ENCODE measurements around the gene GALNTL6.

The GALNTL6 gene

GRCh38 chr4:172651961-172652360, 838.8 kb downstream of the GALNTL6 start:
- H3K9me3 ChIP-seq (ENCODE audit: insufficient read depth, low read length) = no peaks in the 10 kb centered on the region
- H3K36me3 ChIP-seq (ENCODE audit: insufficient read depth, insufficient read length, low read length) = no peaks in the 10 kb centered on the region
- DNase-seq (ENCODE audit: low read depth, low spot score) = no peak
- no peaks in the 10 kb centered on the region for H3K27me3 ChIP-seq (ENCODE audit: insufficient read depth, insufficient read length)
- H3K9ac ChIP-seq (ENCODE audit: insufficient read length, low read depth) = no peak overlapping the region
- no peak overlapping the region for H3K4me3 ChIP-seq (ENCODE audit: insufficient read length, low read depth)
- TF ChIP-seq YY1 (IDR thresholded peaks at IDR 0.05; ENCODE audit: insufficient read depth, insufficient read length) (no peak), ZNF274 (IDR thresholded peaks at IDR 0.05; ENCODE audit: low read depth, low read length) (no peak), SUZ12 (IDR thresholded peaks at IDR 0.05; ENCODE audit: extremely low read depth, insufficient read depth, insufficient read length) (no peak)
- no peaks in the 10 kb centered on the region for H3K4me1 ChIP-seq (ENCODE audit: insufficient read depth, insufficient read length)

GRCh38 chr4:172652369-172652768, 839.2 kb downstream of the GALNTL6 start:
- TF ChIP-seq ZNF274 (IDR thresholded peaks at IDR 0.05; ENCODE audit: low read depth, low read length) (no peak), SUZ12 (IDR thresholded peaks at IDR 0.05; ENCODE audit: extremely low read depth, insufficient read depth, insufficient read length) (no peak), YY1 (IDR thresholded peaks at IDR 0.05; ENCODE audit: insufficient read depth, insufficient read length) (no peak)
- DNase-seq (ENCODE audit: low read depth, low spot score) = no peak
- H3K9ac ChIP-seq (ENCODE audit: insufficient read length, low read depth) = no peak overlapping the region
- H3K36me3 ChIP-seq (ENCODE audit: insufficient read depth, insufficient read length, low read length) = no peaks in the 10 kb centered on the region
- no peaks in the 10 kb centered on the region for H3K9me3 ChIP-seq (ENCODE audit: insufficient read depth, low read length)
- no peak overlapping the region for H3K4me3 ChIP-seq (ENCODE audit: insufficient read length, low read depth)
- H3K27me3 ChIP-seq (ENCODE audit: insufficient read depth, insufficient read length) = no peaks in the 10 kb centered on the region
- no peaks in the 10 kb centered on the region for H3K4me1 ChIP-seq (ENCODE audit: insufficient read depth, insufficient read length)

- Histone ChIP-seq H3K27me3 (ENCODE audit: insufficient read depth, insufficient read length) (no peaks in the 10 kb centered on the region), H3K9ac (ENCODE audit: insufficient read length, low read depth) (no peak overlapping the region), H3K4me1 (ENCODE audit: insufficient read depth, insufficient read length) (no peaks in the 10 kb centered on the region), H3K36me3 (ENCODE audit: insufficient read depth, insufficient read length, low read length) (no peaks in the 10 kb centered on the region), H3K4me3 (ENCODE audit: insufficient read length, low read depth) (no peak overlapping the region), H3K9me3 (ENCODE audit: insufficient read depth, low read length) (no peaks in the 10 kb centered on the region)
- no peak for DNase-seq (ENCODE audit: low read depth, low spot score)
- TF ChIP-seq ZNF274 (IDR thresholded peaks at IDR 0.05; ENCODE audit: low read depth, low read length) (no peak), YY1 (IDR thresholded peaks at IDR 0.05; ENCODE audit: insufficient read depth, insufficient read length) (no peak), SUZ12 (IDR thresholded peaks at IDR 0.05; ENCODE audit: extremely low read depth, insufficient read depth, insufficient read length) (no peak)
Measured at GRCh38 chr4:172653676-172654075, 840.5 kb downstream of the GALNTL6 start.

DNA sequence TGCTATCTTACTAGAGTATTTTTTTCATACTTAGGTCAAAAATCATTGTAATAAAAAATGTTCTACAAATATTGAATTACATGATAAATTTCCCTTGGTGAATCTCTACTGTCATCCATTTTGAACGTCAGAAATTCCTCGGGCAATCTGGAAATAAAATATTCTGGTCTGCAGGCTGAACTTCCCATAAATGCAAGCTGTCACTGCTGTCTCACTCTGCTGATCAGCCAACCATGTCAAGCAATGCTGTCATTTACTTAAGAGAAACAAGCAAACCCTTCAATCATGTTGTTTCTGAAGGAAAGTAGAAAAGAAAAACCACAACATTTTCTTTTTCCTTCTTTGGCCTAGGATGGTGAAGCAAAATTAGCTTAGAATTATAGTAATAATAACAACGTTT, 841.3 kb downstream of the GALNTL6 start:
- TF ChIP-seq SUZ12 (IDR thresholded peaks at IDR 0.05; ENCODE audit: extremely low read depth, insufficient read depth, insufficient read length) = no peak
- no peak for TF ChIP-seq YY1 (IDR thresholded peaks at IDR 0.05; ENCODE audit: insufficient read depth, insufficient read length)
- TF ChIP-seq ZNF274 (IDR thresholded peaks at IDR 0.05; ENCODE audit: low read depth, low read length) = no peak
- Histone ChIP-seq H3K36me3 (ENCODE audit: insufficient read depth, insufficient read length, low read length) (no peaks in the 10 kb centered on the region), H3K4me3 (ENCODE audit: insufficient read length, low read depth) (no peak overlapping the region), H3K9me3 (ENCODE audit: insufficient read depth, low read length) (no peaks in the 10 kb centered on the region), H3K4me1 (ENCODE audit: insufficient read depth, insufficient read length) (no peaks in the 10 kb centered on the region), H3K9ac (ENCODE audit: insufficient read length, low read depth) (no peak overlapping the region), H3K27me3 (ENCODE audit: insufficient read depth, insufficient read length) (no peaks in the 10 kb centered on the region)
- DNase-seq (ENCODE audit: low read depth, low spot score) = no peak

DNA sequence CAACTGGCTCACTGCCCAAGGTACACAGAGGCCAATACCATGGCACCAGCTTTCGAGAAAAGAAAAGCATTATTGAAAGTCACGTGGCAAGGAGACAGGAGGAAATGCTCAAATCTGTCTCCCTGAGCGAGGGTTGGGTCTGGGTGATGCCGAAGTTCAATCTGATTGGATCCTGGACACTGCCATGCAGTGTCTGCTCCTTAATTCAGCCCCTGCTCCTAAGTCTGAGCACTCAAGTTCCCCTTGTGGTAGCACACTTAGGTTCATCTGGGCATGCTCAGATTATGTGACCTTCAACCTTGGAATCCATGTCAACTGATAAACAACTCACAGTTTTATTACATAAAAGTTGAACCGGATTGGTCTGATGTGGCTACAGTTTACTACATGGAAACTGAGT, 842.9 kb downstream of the GALNTL6 start:
- H3K9me3 ChIP-seq (ENCODE audit: insufficient read depth, low read length) = no peaks in the 10 kb centered on the region
- TF ChIP-seq ZNF274 (IDR thresholded peaks at IDR 0.05; ENCODE audit: low read depth, low read length) = no peak
- no peak for TF ChIP-seq YY1 (IDR thresholded peaks at IDR 0.05; ENCODE audit: insufficient read depth, insufficient read length)
- no peak for TF ChIP-seq SUZ12 (IDR thresholded peaks at IDR 0.05; ENCODE audit: extremely low read depth, insufficient read depth, insufficient read length)
- H3K27me3 ChIP-seq (ENCODE audit: insufficient read depth, insufficient read length) = no peaks in the 10 kb centered on the region
- no peak for DNase-seq (ENCODE audit: low read depth, low spot score)
- no peak overlapping the region for H3K9ac ChIP-seq (ENCODE audit: insufficient read length, low read depth)
- H3K4me3 ChIP-seq (ENCODE audit: insufficient read length, low read depth) = no peak overlapping the region
- no peaks in the 10 kb centered on the region for H3K4me1 ChIP-seq (ENCODE audit: insufficient read depth, insufficient read length)
- H3K36me3 ChIP-seq (ENCODE audit: insufficient read depth, insufficient read length, low read length) = no peaks in the 10 kb centered on the region

- no peaks in the 10 kb centered on the region for H3K9me3 ChIP-seq (ENCODE audit: insufficient read depth, low read length)
- no peaks in the 10 kb centered on the region for H3K4me1 ChIP-seq (ENCODE audit: insufficient read depth, insufficient read length)
- no peaks in the 10 kb centered on the region for H3K27me3 ChIP-seq (ENCODE audit: insufficient read depth, insufficient read length)
- no peak for DNase-seq (ENCODE audit: low read depth, low spot score)
- H3K36me3 ChIP-seq (ENCODE audit: insufficient read depth, insufficient read length, low read length) = no peaks in the 10 kb centered on the region
- no peak overlapping the region for H3K4me3 ChIP-seq (ENCODE audit: insufficient read length, low read depth)
- no peak for TF ChIP-seq SUZ12 (IDR thresholded peaks at IDR 0.05; ENCODE audit: extremely low read depth, insufficient read depth, insufficient read length)
- no peak for TF ChIP-seq YY1 (IDR thresholded peaks at IDR 0.05; ENCODE audit: insufficient read depth, insufficient read length)
- TF ChIP-seq ZNF274 (IDR thresholded peaks at IDR 0.05; ENCODE audit: low read depth, low read length) = no peak
- no peak overlapping the region for H3K9ac ChIP-seq (ENCODE audit: insufficient read length, low read depth)
Measured at GRCh38 chr4:172657081-172657480, 843.9 kb downstream of the GALNTL6 start.

- TF ChIP-seq SUZ12 (IDR thresholded peaks at IDR 0.05; ENCODE audit: extremely low read depth, insufficient read depth, insufficient read length) (no peak), ZNF274 (IDR thresholded peaks at IDR 0.05; ENCODE audit: low read depth, low read length) (no peak), YY1 (IDR thresholded peaks at IDR 0.05; ENCODE audit: insufficient read depth, insufficient read length) (no peak)
- no peak for DNase-seq (ENCODE audit: low read depth, low spot score)
- no peak overlapping the region for H3K9ac ChIP-seq (ENCODE audit: insufficient read length, low read depth)
- no peaks in the 10 kb centered on the region for H3K9me3 ChIP-seq (ENCODE audit: insufficient read depth, low read length)
- no peak overlapping the region for H3K4me3 ChIP-seq (ENCODE audit: insufficient read length, low read depth)
- no peaks in the 10 kb centered on the region for H3K27me3 ChIP-seq (ENCODE audit: insufficient read depth, insufficient read length)
- H3K4me1 ChIP-seq (ENCODE audit: insufficient read depth, insufficient read length) = no peaks in the 10 kb centered on the region
- no peaks in the 10 kb centered on the region for H3K36me3 ChIP-seq (ENCODE audit: insufficient read depth, insufficient read length, low read length)
Measured at GRCh38 chr4:172660251-172660650, 847.0 kb downstream of the GALNTL6 start.

DNA sequence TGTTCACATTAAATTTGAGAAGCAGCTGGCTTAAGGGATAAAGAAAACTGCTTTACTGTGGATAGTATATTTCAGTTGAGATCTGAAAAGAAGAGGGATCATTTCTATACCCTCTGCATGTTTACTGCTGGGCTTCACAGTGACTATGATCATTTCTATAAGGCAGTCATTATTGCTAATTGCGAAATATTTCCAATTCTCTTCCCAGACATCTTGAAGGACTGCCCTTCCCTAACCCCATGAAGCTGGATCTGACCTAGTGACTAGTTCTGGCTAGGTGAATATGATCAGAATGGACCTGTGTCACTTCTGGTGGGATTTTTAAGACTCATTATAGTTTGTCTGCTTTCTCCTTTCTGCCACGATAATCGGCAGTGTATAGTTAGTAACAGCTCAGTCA, 848.9 kb downstream of the GALNTL6 start:
- Histone ChIP-seq H3K36me3 (ENCODE audit: insufficient read depth, insufficient read length, low read length) (no peaks in the 10 kb centered on the region), H3K4me1 (ENCODE audit: insufficient read depth, insufficient read length) (no peaks in the 10 kb centered on the region), H3K9ac (ENCODE audit: insufficient read length, low read depth) (no peak overlapping the region), H3K9me3 (ENCODE audit: insufficient read depth, low read length) (no peaks in the 10 kb centered on the region), H3K4me3 (ENCODE audit: insufficient read length, low read depth) (no peak overlapping the region), H3K27me3 (ENCODE audit: insufficient read depth, insufficient read length) (no peaks in the 10 kb centered on the region)
- no peak for TF ChIP-seq ZNF274 (IDR thresholded peaks at IDR 0.05; ENCODE audit: low read depth, low read length)
- no peak for TF ChIP-seq YY1 (IDR thresholded peaks at IDR 0.05; ENCODE audit: insufficient read depth, insufficient read length)
- DNase-seq (ENCODE audit: low read depth, low spot score) = no peak
